Liver (tissue), 3 donors: ENCODE results near the gene UPK1A.

Experiments
- CTCF ChIP-seq: fragments of 150-350 bp; IDR thresholded peaks from 2 replicates; pipeline ENCODE4 v1.5.1; 2017; ENCODE audit warnings: improper control_type of control experiment, low read depth, low read length; ENCODE audit not compliant: missing input control
- NR2F2 ChIP-seq: IDR thresholded peaks from 2 replicates; pipeline ENCODE4 v1.6.1; 2016; ENCODE audit warnings: antibody characterized with exemption
- REST ChIP-seq: IDR thresholded peaks from 2 replicates; pipeline ENCODE4 v1.6.1; 2016; ENCODE audit warnings: antibody characterized with exemption, mild to moderate bottlenecking
- RXRA ChIP-seq, 2 donors: IDR thresholded peaks; 2 replicates each; pipeline ENCODE4 v1.6.1; 2017 to 2018; ENCODE audit warnings: antibody characterized with exemption in 2 of 2, mild to moderate bottlenecking in 1 of 2
- TAF1 ChIP-seq: conservative IDR thresholded peaks from 2 replicates; pipeline ENCODE4 v1.6.1; 2016; ENCODE audit warnings: antibody characterized with exemption, mild to moderate bottlenecking
- ZBTB33 ChIP-seq: IDR thresholded peaks from 2 replicates; pipeline ENCODE4 v1.6.1; 2016; ENCODE audit warnings: antibody characterized with exemption
- donor health status: healthy.
- donor health status: healthy.

GRCh38 chr19:35655600-35655999 lies 10.7 kb upstream of the UPK1A start:
- TF ChIP-seq CTCF (no peak), NR2F2 (no peak), TAF1 (no peak), REST (no peak), RXRA (IDR thresholded peaks at IDR 0.05) (no peak), ZBTB33 (no peak)
